Hepatocyte (in vitro differentiated cells): ENCODE data around the gene ZNF319. TPM values are rescaled to one million over a fixed set of nuclear protein-coding genes. Genes with fewer than 3 reads are reported as not detected.

Source experiments
- DNase-seq: peaks from one replicate; pipeline ENCODE4 v3.0.0-alpha.2; 2016; ENCODE audit warnings: low spot score
- H2AFZ ChIP-seq: fragments of 200-600 bp; sonication (generic); 2 replicates; pipeline ENCODE4 v1.6.0; 2016; ENCODE audit warnings: antibody characterized with exemption, mild to moderate bottlenecking
- H3K27ac ChIP-seq: fragments of 200-600 bp; sonication (generic); 2 replicates; pipeline ENCODE4 v1.5.1; 2016; ENCODE audit warnings: mild to moderate bottlenecking
- H3K27me3 ChIP-seq: fragments of 200-600 bp; sonication (generic); 2 replicates; pipeline ENCODE4 v1.6.1; 2016
- H3K36me3 ChIP-seq: fragments of 200-600 bp; sonication (generic); replicated peaks from 2 replicates; pipeline ENCODE4 v1.5.1; 2016; ENCODE audit warnings: low read depth; ENCODE audit not compliant: insufficient read depth
- H3K4me1 ChIP-seq: fragments of 200-600 bp; sonication (generic); 2 replicates; pipeline ENCODE4 v1.5.1; 2016; ENCODE audit warnings: mild to moderate bottlenecking, moderate library complexity; ENCODE audit not compliant: insufficient read depth
- H3K4me2 ChIP-seq: fragments of 200-600 bp; sonication (generic); 2 replicates; pipeline ENCODE4 v1.6.0; 2016
- H3K4me3 ChIP-seq: fragments of 200-600 bp; sonication (generic); 2 replicates; pipeline ENCODE4 v1.5.1; 2016; ENCODE audit warnings: mild to moderate bottlenecking
- H3K79me2 ChIP-seq: fragments of 200-600 bp; sonication (generic); 2 replicates; pipeline ENCODE4 v1.6.0; 2017; ENCODE audit warnings: mild to moderate bottlenecking
- H3K9me2 ChIP-seq: fragments of 200-600 bp; sonication (generic); replicated peaks from 2 replicates; pipeline ENCODE4 v1.6.0; 2017; ENCODE audit warnings: mild to moderate bottlenecking; ENCODE audit not compliant: insufficient read depth
- H3K9me3 ChIP-seq: fragments of 200-600 bp; sonication (generic); 2 replicates; pipeline ENCODE4 v1.5.1; 2016; ENCODE audit warnings: low read depth, mild to moderate bottlenecking
- H4K20me1 ChIP-seq: fragments of 200-600 bp; sonication (generic); 2 replicates; pipeline ENCODE4 v1.6.0; 2016; ENCODE audit warnings: mild to moderate bottlenecking; ENCODE audit not compliant: insufficient read depth, poor library complexity, severe bottlenecking
- CTCF ChIP-seq: fragments of 200-600 bp; sonication (generic); IDR thresholded peaks from 2 replicates; pipeline ENCODE4 v1.5.1; 2016; ENCODE audit warnings: antibody characterized with exemption, mild to moderate bottlenecking; ENCODE audit not compliant: poor library complexity
- EZH2 ChIP-seq: fragments of 200-600 bp; sonication (generic); IDR thresholded peaks from 2 replicates; pipeline ENCODE4 v1.6.1; 2016; ENCODE audit warnings: antibody characterized with exemption, mild to moderate bottlenecking, borderline replicate concordance
- EZH2phosphoT487 ChIP-seq: fragments of 200-600 bp; sonication (generic); IDR thresholded peaks from one replicate; pipeline ENCODE4 v1.6.1; 2018; ENCODE audit warnings: antibody characterized with exemption, mild to moderate bottlenecking, low read depth, moderate library complexity; ENCODE audit not compliant: unreplicated experiment, severe bottlenecking
- WGBS: methylation state at CpG from one replicate; pipeline ENCODE4 v1.1.6; 2016; ENCODE audit warnings: low lambda C conversion rate; ENCODE audit errors: missing lambda C conversion rate; 5-methylcytosine and 5-hydroxymethylcytosine counted together
- polyA plus RNA-seq: library from polyadenylated mRNA; unstranded; fragments of >200 nt; fragmentation: Nextera tagmentation; extraction: Ambion mirVana; gene quantifications from 2 replicates; pipeline ENCODE4 v1.2.1, GENCODE V29; 2016
- total RNA-seq: library from RNA; depleted of rRNA; stranded (reverse); fragments of >200 nt; gene quantifications from 2 replicates; pipeline ENCODE4 v1.2.3, GENCODE V29; 2014

ZNF319 gene
- total and polyA plus RNA-seq, 2 experiments from 2014 or later: 5.3 to 8.3 TPM

- WGBS: 75% methylated on average over 8 of the region's 8 CpGs
- TF ChIP-seq CTCF (no peak), EZH2 (no peak), EZH2phosphoT487 (no peak)
- H4K20me1 ChIP-seq: no peaks in the 10 kb centered on the region
- H2AFZ ChIP-seq: no peak overlapping the region
- no peaks in the 10 kb centered on the region for H3K9me2 ChIP-seq
- no peak overlapping the region for H3K4me2 ChIP-seq
- H3K27ac ChIP-seq: no peak overlapping the region
- H3K79me2 ChIP-seq: no peaks in the 10 kb centered on the region
- no peaks in the 10 kb centered on the region for H3K27me3 ChIP-seq
- DNase-seq: no peak
- no peak overlapping the region for H3K4me3 ChIP-seq
- H3K4me1 ChIP-seq: no peaks in the 10 kb centered on the region
- H3K9me3 ChIP-seq: no peaks in the 10 kb centered on the region
- H3K36me3 ChIP-seq: no peaks in the 10 kb centered on the region
Observed at GRCh38 chr16:57957673-57958392, 42.6 kb downstream of the ZNF319 start.

- DNase-seq: no peak
- Histone ChIP-seq H3K9me3 (no peaks in the 10 kb centered on the region), H3K36me3 (no peaks in the 10 kb centered on the region), H3K4me3 (no peak overlapping the region), H3K4me1 (no peaks in the 10 kb centered on the region), H4K20me1 (no peaks in the 10 kb centered on the region), H3K4me2 (no peak overlapping the region), H3K27me3 (no peaks in the 10 kb centered on the region), H3K9me2 (no peaks in the 10 kb centered on the region), H3K79me2 (no peaks in the 10 kb centered on the region), H2AFZ (no peak overlapping the region), H3K27ac (no peak overlapping the region)
- TF ChIP-seq EZH2phosphoT487 (no peak), EZH2 (no peak), CTCF (no peak)
- WGBS: 64% methylated on average over 8 of the region's 8 CpGs
Observed at GRCh38 chr16:57956924-57957672, 43.4 kb downstream of the ZNF319 start.

GRCh38 chr16:57956270-57956808, 44.1 kb downstream of the ZNF319 start:
- TF ChIP-seq EZH2 (no peak), EZH2phosphoT487 (no peak), CTCF (no peak)
- no peak overlapping the region for H3K4me2 ChIP-seq

More at GRCh38 chr16:57956270-57956808, 44.1 kb downstream of the ZNF319 start:
- Histone ChIP-seq H3K79me2 (no peaks in the 10 kb centered on the region), H3K27me3 (no peaks in the 10 kb centered on the region), H3K9me2 (no peaks in the 10 kb centered on the region), H4K20me1 (no peaks in the 10 kb centered on the region), H3K27ac (no peak overlapping the region), H2AFZ (no peak overlapping the region), H3K9me3 (no peaks in the 10 kb centered on the region), H3K36me3 (no peaks in the 10 kb centered on the region), H3K4me3 (no peak overlapping the region), H3K4me1 (no peaks in the 10 kb centered on the region)
- 93% methylated on average over 8 of the region's 8 CpGs for WGBS
- no peak for DNase-seq
